ENCODE results near the gene PDIA2.

Gene PDIA2

DNA sequence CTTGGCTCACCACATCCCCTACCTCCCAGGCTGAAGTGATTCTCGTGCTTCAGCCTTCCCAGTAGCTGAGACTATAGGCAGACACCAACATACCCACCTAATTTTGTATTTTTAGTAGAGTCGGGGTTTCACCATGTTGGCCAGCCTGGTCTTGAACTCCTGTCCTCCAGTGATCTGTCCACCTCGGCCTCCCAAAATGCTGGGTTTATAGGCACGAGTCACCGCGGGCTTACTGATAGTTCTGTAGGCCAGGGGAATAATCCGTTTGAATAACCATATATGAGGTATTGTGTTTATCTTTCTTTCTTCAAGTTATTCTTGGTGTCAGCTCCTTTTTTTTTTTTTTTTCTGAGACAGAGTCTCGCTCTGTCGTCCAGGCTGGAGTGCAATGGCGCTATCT, 40.7 kb upstream of the PDIA2 start:
- no peak for ATAC-seq

GRCh38 chr16:243348-243747, 39.6 kb upstream of the PDIA2 start:
- ATAC-seq, result no peak
- TF ChIP-seq, protein P1, sequence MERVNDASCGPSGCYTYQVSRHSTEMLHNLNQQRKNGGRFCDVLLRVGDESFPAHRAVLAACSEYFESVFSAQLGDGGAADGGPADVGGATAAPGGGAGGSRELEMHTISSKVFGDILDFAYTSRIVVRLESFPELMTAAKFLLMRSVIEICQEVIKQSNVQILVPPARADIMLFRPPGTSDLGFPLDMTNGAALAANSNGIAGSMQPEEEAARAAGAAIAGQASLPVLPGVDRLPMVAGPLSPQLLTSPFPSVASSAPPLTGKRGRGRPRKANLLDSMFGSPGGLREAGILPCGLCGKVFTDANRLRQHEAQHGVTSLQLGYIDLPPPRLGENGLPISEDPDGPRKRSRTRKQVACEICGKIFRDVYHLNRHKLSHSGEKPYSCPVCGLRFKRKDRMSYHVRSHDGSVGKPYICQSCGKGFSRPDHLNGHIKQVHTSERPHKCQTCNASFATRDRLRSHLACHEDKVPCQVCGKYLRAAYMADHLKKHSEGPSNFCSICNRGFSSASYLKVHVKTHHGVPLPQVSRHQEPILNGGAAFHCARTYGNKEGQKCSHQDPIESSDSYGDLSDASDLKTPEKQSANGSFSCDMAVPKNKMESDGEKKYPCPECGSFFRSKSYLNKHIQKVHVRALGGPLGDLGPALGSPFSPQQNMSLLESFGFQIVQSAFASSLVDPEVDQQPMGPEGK (CRISPR knock-in tag; IDR thresholded peaks at IDR 0.05; ENCODE audit: borderline replicate concordance), result no peak
- TF ChIP-seq ARNTL (CRISPR knock-in tag; IDR thresholded peaks at IDR 0.05; ENCODE audit: borderline replicate concordance, low read depth) (no peak), CSRNP3 (CRISPR knock-in tag; IDR thresholded peaks at IDR 0.05) (no peak), RARB (CRISPR knock-in tag; IDR thresholded peaks at IDR 0.05) (no peak), ZC3H10 (CRISPR knock-in tag; IDR thresholded peaks at IDR 0.05) (no peak), ISL1 (CRISPR knock-in tag; IDR thresholded peaks at IDR 0.05) (no peak)
- TF ChIP-seq, protein P2, sequence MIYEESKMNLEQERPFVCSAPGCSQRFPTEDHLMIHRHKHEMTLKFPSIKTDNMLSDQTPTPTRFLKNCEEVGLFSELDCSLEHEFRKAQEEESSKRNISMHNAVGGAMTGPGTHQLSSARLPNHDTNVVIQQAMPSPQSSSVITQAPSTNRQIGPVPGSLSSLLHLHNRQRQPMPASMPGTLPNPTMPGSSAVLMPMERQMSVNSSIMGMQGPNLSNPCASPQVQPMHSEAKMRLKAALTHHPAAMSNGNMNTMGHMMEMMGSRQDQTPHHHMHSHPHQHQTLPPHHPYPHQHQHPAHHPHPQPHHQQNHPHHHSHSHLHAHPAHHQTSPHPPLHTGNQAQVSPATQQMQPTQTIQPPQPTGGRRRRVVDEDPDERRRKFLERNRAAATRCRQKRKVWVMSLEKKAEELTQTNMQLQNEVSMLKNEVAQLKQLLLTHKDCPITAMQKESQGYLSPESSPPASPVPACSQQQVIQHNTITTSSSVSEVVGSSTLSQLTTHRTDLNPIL (CRISPR knock-in tag; IDR thresholded peaks at IDR 0.05; ENCODE audit: low read depth), result no peak

More for the DNA sequence above, 40.7 kb upstream of the PDIA2 start:
- TF ChIP-seq ZNF8 (CRISPR knock-in tag; IDR thresholded peaks at IDR 0.05), result no peak
- no peak for TF ChIP-seq TSHZ2 (CRISPR knock-in tag; IDR thresholded peaks at IDR 0.05)
- no peak for TF ChIP-seq SNAI2 (CRISPR knock-in tag; IDR thresholded peaks at IDR 0.05)
- TF ChIP-seq ZNF70 (CRISPR knock-in tag; IDR thresholded peaks at IDR 0.05), result no peak
- TF ChIP-seq ZFP30 (CRISPR knock-in tag; IDR thresholded peaks at IDR 0.05), result no peak
- no peak for TF ChIP-seq CSRNP3 (CRISPR knock-in tag; IDR thresholded peaks at IDR 0.05)

DNA sequence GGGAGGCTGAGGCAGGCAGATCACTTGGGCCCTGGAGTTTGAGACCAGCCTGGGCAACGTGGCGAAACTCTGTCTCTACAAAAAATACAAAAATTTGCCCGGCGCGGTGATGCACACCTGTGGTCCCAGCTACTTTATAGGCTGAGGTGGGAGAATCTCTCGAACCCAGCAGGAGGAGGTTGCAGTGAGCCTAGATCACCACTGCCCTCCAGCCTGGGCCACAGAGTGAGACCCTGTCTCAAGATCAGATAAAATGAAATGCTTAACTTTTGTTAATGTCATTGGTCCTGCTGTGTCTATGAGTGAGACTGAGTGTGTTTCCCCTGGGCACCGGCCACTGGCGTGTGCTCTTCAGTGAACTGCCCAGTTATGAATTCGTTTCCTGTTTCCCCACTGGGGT, 37.9 kb upstream of the PDIA2 start:
- no peak for TF ChIP-seq TSHZ2 (CRISPR knock-in tag; IDR thresholded peaks at IDR 0.05)
- TF ChIP-seq TCF4 (CRISPR knock-in tag; IDR thresholded peaks at IDR 0.05; ENCODE audit: borderline replicate concordance), result no peak
- TF ChIP-seq ZNF565 (CRISPR knock-in tag; conservative IDR thresholded peaks at IDR 0.05; ENCODE audit: low read depth), result no peak
- TF ChIP-seq, protein P3, sequence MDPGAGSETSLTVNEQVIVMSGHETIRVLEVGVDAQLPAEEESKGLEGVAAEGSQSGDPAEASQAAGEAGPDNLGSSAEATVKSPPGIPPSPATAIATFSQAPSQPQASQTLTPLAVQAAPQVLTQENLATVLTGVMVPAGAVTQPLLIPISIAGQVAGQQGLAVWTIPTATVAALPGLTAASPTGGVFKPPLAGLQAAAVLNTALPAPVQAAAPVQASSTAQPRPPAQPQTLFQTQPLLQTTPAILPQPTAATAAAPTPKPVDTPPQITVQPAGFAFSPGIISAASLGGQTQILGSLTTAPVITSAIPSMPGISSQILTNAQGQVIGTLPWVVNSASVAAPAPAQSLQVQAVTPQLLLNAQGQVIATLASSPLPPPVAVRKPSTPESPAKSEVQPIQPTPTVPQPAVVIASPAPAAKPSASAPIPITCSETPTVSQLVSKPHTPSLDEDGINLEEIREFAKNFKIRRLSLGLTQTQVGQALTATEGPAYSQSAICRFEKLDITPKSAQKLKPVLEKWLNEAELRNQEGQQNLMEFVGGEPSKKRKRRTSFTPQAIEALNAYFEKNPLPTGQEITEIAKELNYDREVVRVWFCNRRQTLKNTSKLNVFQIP (CRISPR knock-in tag; IDR thresholded peaks at IDR 0.05; ENCODE audit: borderline replicate concordance, low read depth), result no peak
- TF ChIP-seq OSR1 (CRISPR knock-in tag; IDR thresholded peaks at IDR 0.05), result no peak
- no peak for TF ChIP-seq ZNF70 (CRISPR knock-in tag; IDR thresholded peaks at IDR 0.05)
- TF ChIP-seq ZNF8 (CRISPR knock-in tag; IDR thresholded peaks at IDR 0.05), result no peak
- no peak for ATAC-seq

Measured in SK-N-SH treated with all-trans-retinoic acid at 6 μM for 48 hours (cell line).